Measurements from ENCODE around the gene FEZ2. TPM values are rescaled to one million over a fixed set of nuclear protein-coding genes. Genes with fewer than 3 reads are reported as not detected.

Gene FEZ2
- total and polyA plus RNA-seq, 9 donors: 28.9 to 70.9 (median 41.3) TPM

- Histone ChIP-seq H3K27me3 (no peaks in the 10 kb centered on the region), H3K36me3 (no peaks in the 10 kb centered on the region), H3K4me3 (no peak overlapping the region), H3K4me1 (ENCODE audit: insufficient read depth) (no peaks in the 10 kb centered on the region), H3K9me3 (no peaks in the 10 kb centered on the region), H3K27ac (no peak overlapping the region)
- intact Hi-C loops (cut with DNase I): no loop called here
- DNase-seq: no peak
- TF ChIP-seq POLR2A (IDR thresholded peaks at IDR 0.05) (no peak), CTCF (IDR thresholded peaks at IDR 0.05) (no peak), EP300 (IDR thresholded peaks at IDR 0.05) (no peak)
- WGBS, 3 donors: 42 to 58% (median 55%) methylated on average over 1 of the region's 1 CpG
Observed at GRCh38 chr2:36556842-36557241, 41.1 kb downstream of the FEZ2 start.

- H3K27me3 ChIP-seq: no peaks in the 10 kb centered on the region
- WGBS, 3 donors: 94 to 96% (median 95%) methylated on average over 3 of the region's 3 CpGs
- no peaks in the 10 kb centered on the region for H3K36me3 ChIP-seq
- H3K4me1 ChIP-seq (ENCODE audit: insufficient read depth): no peaks in the 10 kb centered on the region
- H3K27ac ChIP-seq: no peak overlapping the region
- DNase-seq: no peak
- no peak overlapping the region for H3K4me3 ChIP-seq
- intact Hi-C loops (cut with DNase I): no loop called here
- TF ChIP-seq CTCF (IDR thresholded peaks at IDR 0.05) (no peak), EP300 (IDR thresholded peaks at IDR 0.05) (no peak), POLR2A (IDR thresholded peaks at IDR 0.05) (no peak)
- H3K9me3 ChIP-seq: no peaks in the 10 kb centered on the region
Observed at GRCh38 chr2:36555789-36556188, 42.2 kb downstream of the FEZ2 start.

DNA sequence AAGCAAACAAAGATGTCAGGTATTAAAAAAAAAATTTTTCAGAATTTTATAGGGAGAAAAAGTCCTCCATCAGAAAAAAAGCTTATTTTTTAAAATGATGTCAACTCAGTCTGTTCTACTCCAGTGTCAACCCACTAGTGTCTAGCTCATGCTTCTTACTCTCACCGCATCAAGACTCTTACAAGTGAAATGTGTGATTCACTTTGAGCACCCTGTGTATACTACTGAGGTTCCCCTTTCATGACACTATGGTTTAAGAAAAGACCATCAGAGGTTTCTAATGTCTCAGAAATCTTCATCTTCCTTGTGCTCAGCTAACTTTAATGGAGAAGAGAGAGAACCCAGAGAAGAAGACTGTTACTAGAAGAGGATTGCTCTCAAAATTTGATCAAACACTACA lies 43.4 kb downstream of the FEZ2 start:
- H3K9me3 ChIP-seq: no peaks in the 10 kb centered on the region
- no peak for DNase-seq
- 98 to 100% (median 100%) methylated on average over 1 of the region's 1 CpG for WGBS, 3 donors

GRCh38 chr2:36553683-36554082 lies 44.3 kb downstream of the FEZ2 start:
- Histone ChIP-seq H3K4me3 (no peak overlapping the region), H3K36me3 (no peaks in the 10 kb centered on the region), H3K4me1 (ENCODE audit: insufficient read depth) (no peaks in the 10 kb centered on the region), H3K9me3 (no peaks in the 10 kb centered on the region), H3K27ac (no peak overlapping the region), H3K27me3 (no peaks in the 10 kb centered on the region)
- intact Hi-C loops (cut with DNase I): no loop called here
- WGBS, 3 donors: 52 to 60% (median 57%) methylated on average over 4 of the region's 4 CpGs
- TF ChIP-seq POLR2A (IDR thresholded peaks at IDR 0.05) (no peak), CTCF (IDR thresholded peaks at IDR 0.05) (no peak), EP300 (IDR thresholded peaks at IDR 0.05) (no peak)
- no peak for DNase-seq

More for the DNA sequence above, 43.4 kb downstream of the FEZ2 start:
- intact Hi-C loops (cut with DNase I): no loop called here
- Histone ChIP-seq H3K4me1 (ENCODE audit: insufficient read depth) (no peaks in the 10 kb centered on the region), H3K27me3 (no peaks in the 10 kb centered on the region), H3K27ac (no peak overlapping the region), H3K4me3 (no peak overlapping the region), H3K36me3 (no peaks in the 10 kb centered on the region)
- TF ChIP-seq POLR2A (IDR thresholded peaks at IDR 0.05) (no peak), EP300 (IDR thresholded peaks at IDR 0.05) (no peak), CTCF (IDR thresholded peaks at IDR 0.05) (no peak)

- TF ChIP-seq EP300 (IDR thresholded peaks at IDR 0.05) (no peak), CTCF (IDR thresholded peaks at IDR 0.05) (no peak), POLR2A (IDR thresholded peaks at IDR 0.05) (no peak)
- no peak overlapping the region for H3K27ac ChIP-seq
- no peaks in the 10 kb centered on the region for H3K9me3 ChIP-seq
- no peaks in the 10 kb centered on the region for H3K36me3 ChIP-seq
- intact Hi-C loops (cut with DNase I): no loop called here
- no peaks in the 10 kb centered on the region for H3K27me3 ChIP-seq
- H3K4me3 ChIP-seq: no peak overlapping the region
- no peaks in the 10 kb centered on the region for H3K4me1 ChIP-seq (ENCODE audit: insufficient read depth)
- DNase-seq: no peak
- 95 to 98% (median 97%) methylated on average over 5 of the region's 5 CpGs for WGBS, 3 donors
Observed at GRCh38 chr2:36550006-36550405, 48.0 kb downstream of the FEZ2 start.

All from ovary (tissue), 9 donors.